T-helper 22 cell (primary cell): ENCODE data around the gene TRIM2.

ENCODE experiments used
- DNase-seq: peaks from one replicate; pipeline ENCODE4 v3.0.0-alpha.2; 2020; ENCODE audit warnings: low read depth

The TRIM2 gene

GRCh38 chr4:153384160-153384559 lies 179.9 kb downstream of the TRIM2 start:
- DNase-seq, result no peak

- DNase-seq, result no peak
Measured at GRCh38 chr4:153385784-153386183, 181.5 kb downstream of the TRIM2 start.

- no peak for DNase-seq
Measured at GRCh38 chr4:153387981-153388380, 183.7 kb downstream of the TRIM2 start.
